ENCODE results near the gene DLG1. TPM values are rescaled to one million over a fixed set of nuclear protein-coding genes. Genes with fewer than 3 reads are reported as not detected.

The DLG1 gene
- total RNA-seq, 2 experiments from 2014 or later = 48.9 to 95.1 TPM

DNA sequence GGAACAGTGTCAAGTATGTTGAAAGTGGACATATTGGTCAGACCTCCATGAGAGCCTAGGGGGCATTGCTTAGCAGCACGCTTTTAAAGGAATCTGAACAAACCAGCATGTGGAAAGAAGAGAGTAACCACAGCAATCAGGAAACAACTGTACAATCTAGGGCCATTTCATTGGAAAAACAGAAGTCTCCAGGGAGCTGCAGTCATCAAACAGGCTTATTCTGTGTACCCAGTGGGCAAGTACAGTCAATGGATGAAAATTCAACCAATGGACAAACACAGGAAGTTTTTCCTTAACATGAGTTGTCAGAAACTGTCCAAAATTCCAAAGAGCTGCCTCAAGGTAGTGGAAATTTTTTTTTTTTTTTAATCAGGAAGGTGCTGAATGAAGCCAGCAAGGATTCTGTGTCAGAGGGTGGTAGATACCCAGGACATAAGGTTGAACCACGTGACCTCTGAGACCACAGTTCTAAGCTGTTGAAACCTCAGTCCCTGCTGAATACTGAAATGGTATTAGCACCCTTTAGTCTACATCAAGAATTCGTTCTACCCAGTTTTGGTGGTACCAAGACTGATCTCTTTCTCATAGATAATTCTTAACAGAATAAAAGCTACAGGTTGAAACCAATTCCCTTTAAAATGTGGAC is 4.4 kb upstream of the DLG1 start:
- TF ChIP-seq, protein P1, sequence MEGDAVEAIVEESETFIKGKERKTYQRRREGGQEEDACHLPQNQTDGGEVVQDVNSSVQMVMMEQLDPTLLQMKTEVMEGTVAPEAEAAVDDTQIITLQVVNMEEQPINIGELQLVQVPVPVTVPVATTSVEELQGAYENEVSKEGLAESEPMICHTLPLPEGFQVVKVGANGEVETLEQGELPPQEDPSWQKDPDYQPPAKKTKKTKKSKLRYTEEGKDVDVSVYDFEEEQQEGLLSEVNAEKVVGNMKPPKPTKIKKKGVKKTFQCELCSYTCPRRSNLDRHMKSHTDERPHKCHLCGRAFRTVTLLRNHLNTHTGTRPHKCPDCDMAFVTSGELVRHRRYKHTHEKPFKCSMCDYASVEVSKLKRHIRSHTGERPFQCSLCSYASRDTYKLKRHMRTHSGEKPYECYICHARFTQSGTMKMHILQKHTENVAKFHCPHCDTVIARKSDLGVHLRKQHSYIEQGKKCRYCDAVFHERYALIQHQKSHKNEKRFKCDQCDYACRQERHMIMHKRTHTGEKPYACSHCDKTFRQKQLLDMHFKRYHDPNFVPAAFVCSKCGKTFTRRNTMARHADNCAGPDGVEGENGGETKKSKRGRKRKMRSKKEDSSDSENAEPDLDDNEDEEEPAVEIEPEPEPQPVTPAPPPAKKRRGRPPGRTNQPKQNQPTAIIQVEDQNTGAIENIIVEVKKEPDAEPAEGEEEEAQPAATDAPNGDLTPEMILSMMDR (conservative IDR thresholded peaks at IDR 0.05; ENCODE audit: low read length) = no peak
- no peak for TF ChIP-seq EZH2phosphoT487 (IDR thresholded peaks at IDR 0.05; ENCODE audit: borderline replicate concordance, low read depth, low read length)
- POLR2A ChIA-PET = interaction anchor here (0.7 kb wide), 1 partner anchor 36 kb away, joined by 4 read pairs; no protein-coding TSS in a partner anchor

DNA sequence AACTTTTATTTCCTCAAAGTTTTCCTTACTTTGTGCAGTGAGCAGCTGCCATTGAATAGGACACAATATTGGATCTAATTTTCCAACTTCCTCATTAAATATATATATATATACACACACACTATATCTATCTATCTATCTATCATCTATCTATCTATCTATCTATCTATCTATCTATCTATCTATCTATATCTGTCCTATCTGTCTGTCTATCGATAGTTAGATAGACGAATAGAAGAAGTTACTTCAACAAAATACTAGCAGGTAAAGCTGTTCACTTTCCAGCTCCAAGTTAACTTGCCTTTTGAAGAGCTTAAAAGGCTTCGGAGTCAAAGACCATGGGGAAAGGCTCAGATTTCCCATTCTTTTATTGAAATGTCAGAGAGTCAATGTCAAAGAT is 3.6 kb upstream of the DLG1 start:
- no peaks in the 10 kb centered on the region for H3K36me3 ChIP-seq (ENCODE audit: insufficient read depth, low read length)
- H3K79me2 ChIP-seq (ENCODE audit: insufficient read depth, low read depth, low read length) = peaks cover 7% of the 10 kb centered on the region; the same call in 1 of the 2 replicates
- BruUV-seq (replicated peaks) = no TSS peak
- CTCF ChIA-PET (ENCODE audit: unreplicated experiment) = no interaction called here
- no peak overlapping the region for H2AFZ ChIP-seq (ENCODE audit: low read length)
- TF ChIP-seq EZH2phosphoT487 (IDR thresholded peaks at IDR 0.05; ENCODE audit: borderline replicate concordance, low read depth, low read length) = no peak
- TF ChIP-seq, protein P1 (conservative IDR thresholded peaks at IDR 0.05; ENCODE audit: low read length) = no peak
- H3K9me2 ChIP-seq (ENCODE audit: insufficient read depth, low read length) = no peaks in the 10 kb centered on the region
- H3K4me3 ChIP-seq (ENCODE audit: low read depth, low read length, poor library complexity, severe bottlenecking) = no peak overlapping the region
- POLR2A ChIA-PET = interaction anchor here (1.5 kb wide), 1 partner anchor 66 kb away, joined by 3 read pairs; no protein-coding TSS in a partner anchor
- peaks cover 25% of the 10 kb centered on the region for H3K4me1 ChIP-seq (ENCODE audit: insufficient read depth, low read length, poor library complexity, severe bottlenecking)
- intact Hi-C loops (cut with micrococcal nuclease; ENCODE audit: unreplicated experiment) = no loop called here
- H3K4me2 ChIP-seq (ENCODE audit: low read length) = no peak overlapping the region
- no peak for DNase-seq (ENCODE audit: low spot score)
- no peak overlapping the region for H3K27ac ChIP-seq (ENCODE audit: low read depth, low read length, poor library complexity, severe bottlenecking)
- H4K20me1 ChIP-seq (ENCODE audit: insufficient read depth, low read length) = no peaks in the 10 kb centered on the region
- H3K9me3 ChIP-seq (ENCODE audit: low read length) = no peaks in the 10 kb centered on the region

More for the DNA sequence above, 4.4 kb upstream of the DLG1 start:
- no peak overlapping the region for H3K27ac ChIP-seq (ENCODE audit: low read depth, low read length, poor library complexity, severe bottlenecking)
- H3K9me3 ChIP-seq (ENCODE audit: low read length) = no peaks in the 10 kb centered on the region
- no peaks in the 10 kb centered on the region for H3K9me2 ChIP-seq (ENCODE audit: insufficient read depth, low read length)
- BruUV-seq (replicated peaks) = no TSS peak
- H3K79me2 ChIP-seq (ENCODE audit: insufficient read depth, low read depth, low read length) = no peaks in the 10 kb centered on the region
- intact Hi-C loops (cut with micrococcal nuclease; ENCODE audit: unreplicated experiment) = no loop called here
- H3K4me3 ChIP-seq (ENCODE audit: low read depth, low read length, poor library complexity, severe bottlenecking) = no peak overlapping the region
- H4K20me1 ChIP-seq (ENCODE audit: insufficient read depth, low read length) = no peaks in the 10 kb centered on the region
- no peaks in the 10 kb centered on the region for H3K36me3 ChIP-seq (ENCODE audit: insufficient read depth, low read length)
- CTCF ChIA-PET (ENCODE audit: unreplicated experiment) = no interaction called here
- no peak overlapping the region for H3K4me2 ChIP-seq (ENCODE audit: low read length)
- no peak for DNase-seq (ENCODE audit: low spot score)
- H3K4me1 ChIP-seq (ENCODE audit: insufficient read depth, low read length, poor library complexity, severe bottlenecking) = peaks cover 25% of the 10 kb centered on the region
- no peak overlapping the region for H2AFZ ChIP-seq (ENCODE audit: low read length)

DNA sequence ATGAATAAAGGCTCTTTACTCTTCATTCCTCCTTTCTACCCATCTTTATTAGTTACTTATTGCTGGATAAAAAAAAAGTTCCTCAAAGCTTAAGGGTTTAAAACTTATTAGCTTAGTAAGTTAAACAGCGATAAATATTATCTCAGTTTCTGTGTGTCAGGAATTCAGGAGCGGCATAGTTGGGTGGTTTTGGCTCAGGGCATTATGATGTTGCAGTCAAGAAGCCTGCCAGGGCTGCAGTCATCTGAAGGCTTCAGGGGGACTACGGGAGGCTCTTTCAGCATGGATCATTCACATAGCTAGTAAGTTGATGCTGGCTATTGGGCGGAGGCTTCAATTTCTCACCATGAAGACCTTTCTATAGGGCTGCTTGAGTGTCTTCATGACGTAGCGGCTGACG is 1.9 kb upstream of the DLG1 start:
- H3K9me2 ChIP-seq (ENCODE audit: insufficient read depth, low read length) = no peaks in the 10 kb centered on the region
- CTCF ChIA-PET (ENCODE audit: unreplicated experiment) = no interaction called here

More for the DNA sequence above, 1.9 kb upstream of the DLG1 start:
- peaks cover 22% of the 10 kb centered on the region; the same call in 1 of the 2 replicates for H3K79me2 ChIP-seq (ENCODE audit: insufficient read depth, low read depth, low read length)
- H3K4me1 ChIP-seq (ENCODE audit: insufficient read depth, low read length, poor library complexity, severe bottlenecking) = peaks cover 25% of the 10 kb centered on the region
- peaks cover 12% of the 10 kb centered on the region; the same call in 1 of the 2 replicates for H4K20me1 ChIP-seq (ENCODE audit: insufficient read depth, low read length)
- H2AFZ ChIP-seq (ENCODE audit: low read length) = no peak overlapping the region
- POLR2A ChIA-PET = interaction anchor here (0.6 kb wide), 2 partner anchors 145 to 491 kb away, joined by 3 read pairs; no protein-coding TSS in a partner anchor
- H3K4me2 ChIP-seq (ENCODE audit: low read length) = no peak overlapping the region
- peaks cover 10% of the 10 kb centered on the region; the same call in 1 of the 2 replicates for H3K36me3 ChIP-seq (ENCODE audit: insufficient read depth, low read length)
- TF ChIP-seq, protein P1 (conservative IDR thresholded peaks at IDR 0.05; ENCODE audit: low read length) = no peak
- TF ChIP-seq EZH2phosphoT487 (IDR thresholded peaks at IDR 0.05; ENCODE audit: borderline replicate concordance, low read depth, low read length) = no peak
- H3K9me3 ChIP-seq (ENCODE audit: low read length) = no peaks in the 10 kb centered on the region
- no peak overlapping the region for H3K4me3 ChIP-seq (ENCODE audit: low read depth, low read length, poor library complexity, severe bottlenecking)
- intact Hi-C loops (cut with micrococcal nuclease; ENCODE audit: unreplicated experiment) = no loop called here
- H3K27ac ChIP-seq (ENCODE audit: low read depth, low read length, poor library complexity, severe bottlenecking) = no peak overlapping the region
- no peak for DNase-seq (ENCODE audit: low spot score)
- BruUV-seq (replicated peaks) = no TSS peak
